Measurements from ENCODE around the gene DNASE1.
A peak's percentile ranks its signal among the peaks of the same experiment; 100 is the strongest.

DNASE1 gene

GRCh38 chr16:3640207-3640606 is 14.3 kb upstream of the DNASE1 start:
- Histone ChIP-seq H3K4me3 (ENCODE audit: low read depth, low read length) (no peak overlapping the region), H3K36me3 (no peaks in the 10 kb centered on the region), H3K27me3 (no peaks in the 10 kb centered on the region), H3K4me1 (peaks cover 27% of the 10 kb centered on the region), H3K9me3 (no peaks in the 10 kb centered on the region)
- DNase-seq: peak; percentile 44
- TF ChIP-seq, protein P1, sequence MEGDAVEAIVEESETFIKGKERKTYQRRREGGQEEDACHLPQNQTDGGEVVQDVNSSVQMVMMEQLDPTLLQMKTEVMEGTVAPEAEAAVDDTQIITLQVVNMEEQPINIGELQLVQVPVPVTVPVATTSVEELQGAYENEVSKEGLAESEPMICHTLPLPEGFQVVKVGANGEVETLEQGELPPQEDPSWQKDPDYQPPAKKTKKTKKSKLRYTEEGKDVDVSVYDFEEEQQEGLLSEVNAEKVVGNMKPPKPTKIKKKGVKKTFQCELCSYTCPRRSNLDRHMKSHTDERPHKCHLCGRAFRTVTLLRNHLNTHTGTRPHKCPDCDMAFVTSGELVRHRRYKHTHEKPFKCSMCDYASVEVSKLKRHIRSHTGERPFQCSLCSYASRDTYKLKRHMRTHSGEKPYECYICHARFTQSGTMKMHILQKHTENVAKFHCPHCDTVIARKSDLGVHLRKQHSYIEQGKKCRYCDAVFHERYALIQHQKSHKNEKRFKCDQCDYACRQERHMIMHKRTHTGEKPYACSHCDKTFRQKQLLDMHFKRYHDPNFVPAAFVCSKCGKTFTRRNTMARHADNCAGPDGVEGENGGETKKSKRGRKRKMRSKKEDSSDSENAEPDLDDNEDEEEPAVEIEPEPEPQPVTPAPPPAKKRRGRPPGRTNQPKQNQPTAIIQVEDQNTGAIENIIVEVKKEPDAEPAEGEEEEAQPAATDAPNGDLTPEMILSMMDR (IDR thresholded peaks at IDR 0.05; ENCODE audit: low read depth, low read length): no peak

- Histone ChIP-seq H3K36me3 (no peaks in the 10 kb centered on the region), H3K9me3 (no peaks in the 10 kb centered on the region), H3K4me3 (ENCODE audit: low read depth, low read length) (no peak overlapping the region), H3K4me1 (peaks cover 30% of the 10 kb centered on the region), H3K27me3 (no peaks in the 10 kb centered on the region)
- DNase-seq: no peak
- TF ChIP-seq, protein P1 (IDR thresholded peaks at IDR 0.05; ENCODE audit: low read depth, low read length): no peak
Measured at GRCh38 chr16:3640632-3641501, 13.6 kb upstream of the DNASE1 start.

DNA sequence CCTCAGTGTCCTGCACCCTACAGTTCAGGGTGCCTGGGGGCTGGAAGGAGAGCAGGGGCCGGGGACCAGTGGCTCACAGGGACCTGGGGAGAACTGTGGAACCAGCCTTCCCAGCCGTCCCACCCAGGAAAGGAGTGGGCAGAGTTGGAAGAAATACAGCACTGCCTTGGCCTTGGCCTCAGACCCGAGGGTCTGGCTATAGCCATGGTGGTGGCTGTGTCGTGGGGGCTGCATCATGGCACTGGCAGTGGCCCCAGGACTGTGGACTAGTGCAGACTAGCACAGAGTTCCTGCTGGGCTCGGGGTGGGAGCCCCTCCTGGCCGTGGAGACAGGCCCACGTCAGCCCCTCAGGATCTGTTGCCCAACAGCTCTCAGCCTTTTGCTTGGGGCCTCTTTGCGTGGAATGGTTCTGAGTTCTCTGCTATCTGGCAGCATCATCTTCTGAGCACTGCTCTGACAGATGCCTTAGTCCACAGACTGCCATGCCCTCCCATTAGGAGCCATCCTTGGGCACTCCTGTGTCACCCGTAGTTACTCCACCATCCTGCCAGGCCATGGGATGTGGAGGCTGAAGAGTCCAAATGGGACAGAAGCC is 12.6 kb upstream of the DNASE1 start:
- peaks cover 35% of the 10 kb centered on the region for H3K4me1 ChIP-seq
- TF ChIP-seq, protein P1 (IDR thresholded peaks at IDR 0.05; ENCODE audit: low read depth, low read length): no peak
- H3K36me3 ChIP-seq: no peaks in the 10 kb centered on the region
- no peaks in the 10 kb centered on the region for H3K9me3 ChIP-seq
- H3K27me3 ChIP-seq: no peaks in the 10 kb centered on the region
- H3K4me3 ChIP-seq (ENCODE audit: low read depth, low read length): no peak overlapping the region
- DNase-seq: no peak

GRCh38 chr16:3642397-3643094 is 11.9 kb upstream of the DNASE1 start:
- peak; percentile 93 for DNase-seq
- Histone ChIP-seq H3K4me1 (peaks cover 31% of the 10 kb centered on the region), H3K4me3 (ENCODE audit: low read depth, low read length) (peak overlapping the region; percentile 39), H3K36me3 (no peaks in the 10 kb centered on the region), H3K9me3 (no peaks in the 10 kb centered on the region), H3K27me3 (no peaks in the 10 kb centered on the region)
- TF ChIP-seq, protein P1 (IDR thresholded peaks at IDR 0.05; ENCODE audit: low read depth, low read length): no peak

DNA sequence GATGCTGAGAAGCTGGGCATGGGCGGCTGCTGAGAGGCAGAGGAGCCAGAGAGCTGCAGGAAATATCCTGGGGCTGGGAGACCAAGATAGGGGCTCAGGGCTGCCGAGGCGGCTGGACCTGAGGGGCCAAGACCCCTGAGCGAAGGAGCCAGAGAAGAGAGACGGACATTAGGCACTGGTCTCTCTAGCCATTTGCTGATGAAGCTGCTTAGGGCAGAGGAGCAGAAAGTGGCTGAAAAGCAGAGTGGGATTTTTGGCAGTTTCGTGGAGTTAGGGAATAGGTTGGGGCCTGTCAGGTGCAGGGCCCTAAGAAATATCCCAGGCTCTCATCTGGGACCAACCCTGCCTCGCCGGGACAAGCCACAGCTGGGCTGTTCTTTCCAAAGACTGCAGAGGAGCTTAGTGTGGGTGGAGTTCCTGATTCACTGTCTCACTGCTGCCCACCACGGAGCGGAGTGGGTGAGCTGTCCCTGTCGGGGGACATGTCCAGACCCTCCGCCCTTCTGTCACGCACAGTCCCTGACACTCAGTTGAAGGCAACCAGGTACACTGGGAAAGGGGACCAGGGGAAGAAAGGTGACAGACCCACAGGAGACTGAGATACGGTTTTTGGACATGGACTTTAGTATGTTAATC is 11.3 kb upstream of the DNASE1 start:
- no peak for DNase-seq
- Histone ChIP-seq H3K4me1 (peaks cover 26% of the 10 kb centered on the region), H3K36me3 (no peaks in the 10 kb centered on the region), H3K27me3 (no peaks in the 10 kb centered on the region), H3K4me3 (ENCODE audit: low read depth, low read length) (peak overlapping the region; percentile 39), H3K9me3 (no peaks in the 10 kb centered on the region)
- TF ChIP-seq, protein P1 (IDR thresholded peaks at IDR 0.05; ENCODE audit: low read depth, low read length): no peak

All from BE2C (cell line).